ENCODE measurements around the gene COPS4.
A peak's percentile ranks its signal among the peaks of the same experiment; 100 is the strongest.
"Not testable (repeated sequence)": the region's sequence is repeated elsewhere in the genome, so short reads cannot be mapped to it uniquely, and the experiment has no call there.

COPS4 gene

GRCh38 chr4:83034630-83035494 is at the start of gene COPS4:
TSS of gene COPS4 (plus strand) at chr4:83035183. CDS start at chr4:83035225, 42 bp downstream.
- peak; percentile 100 for DNase-seq

- not testable (repeated sequence) for DNase-seq
Measured at GRCh38 chr4:82987519-82987918, 47.5 kb upstream of the COPS4 start.

GRCh38 chr4:82988323-82988832 is 46.6 kb upstream of the COPS4 start:
- no peak for DNase-seq

GRCh38 chr4:82989575-82990429 is 45.2 kb upstream of the COPS4 start:
- DNase-seq, result no peak

GRCh38 chr4:82994834-82995233 is 40.1 kb upstream of the COPS4 start:
- no peak for DNase-seq

GRCh38 chr4:82998898-82999297 is 36.1 kb upstream of the COPS4 start:
- DNase-seq, result peak; percentile 28

GRCh38 chr4:83002329-83002728 is 32.7 kb upstream of the COPS4 start:
- no peak for DNase-seq

GRCh38 chr4:83003044-83003791 is 31.8 kb upstream of the COPS4 start:
- DNase-seq, result not testable (repeated sequence)

- DNase-seq, result no peak
Measured at GRCh38 chr4:83009529-83009928, 25.5 kb upstream of the COPS4 start.

GRCh38 chr4:83010111-83010521 is 24.9 kb upstream of the COPS4 start:
- DNase-seq, result no peak

- peak; percentile 71 for DNase-seq
Measured at GRCh38 chr4:83010522-83011318, 24.3 kb upstream of the COPS4 start, which contains the start of gene LIN54. TSS of gene LIN54 (minus strand) at chr4:83010823. CDS start at chr4:82984844, 25,979 bp downstream.

- no peak for DNase-seq
Measured at GRCh38 chr4:83011689-83012199, 23.2 kb upstream of the COPS4 start.

- DNase-seq, result peak; percentile 41
Measured at GRCh38 chr4:83012200-83012686, 22.7 kb upstream of the COPS4 start.

GRCh38 chr4:83012687-83013419 is 22.1 kb upstream of the COPS4 start:
- DNase-seq, result peak; percentile 99

GRCh38 chr4:83013420-83013867 is 21.5 kb upstream of the COPS4 start:
- no peak for DNase-seq

GRCh38 chr4:83013902-83014301 is 21.1 kb upstream of the COPS4 start:
- no peak for DNase-seq

GRCh38 chr4:83019794-83020494 is 15.0 kb upstream of the COPS4 start:
- DNase-seq, result no peak

GRCh38 chr4:83022724-83023450 is 12.1 kb upstream of the COPS4 start:
- no peak for DNase-seq

- not testable (repeated sequence) for DNase-seq
Measured at GRCh38 chr4:83023599-83023998, 11.4 kb upstream of the COPS4 start.

All from COR-L47 (cell line).